HepG2 (cell line): ENCODE results near the gene RPS14. TPM values are rescaled to one million over a fixed set of nuclear protein-coding genes. Genes with fewer than 3 reads are reported as not detected.

Experiments
- NR2C2 ChIP-seq: sonication (generic); formaldehyde crosslinking; IDR thresholded peaks from 2 replicates; pipeline ENCODE4 v1.4.0; 2020; ENCODE audit warnings: missing genetic modification reagents, mild to moderate bottlenecking, moderate library complexity, borderline replicate concordance
- PBX2 ChIP-seq: IDR thresholded peaks from 2 replicates; pipeline ENCODE4 v1.6.1; 2016; ENCODE audit warnings: control low read depth
- REPIN1 ChIP-seq: sonication (generic); formaldehyde crosslinking; IDR thresholded peaks from 2 replicates; pipeline ENCODE4 v1.8.0; 2022; ENCODE audit warnings: missing genetic modification reagents, low read depth, mild to moderate bottlenecking, borderline replicate concordance
- RFX1 ChIP-seq: fragments of 450-650 bp; IDR thresholded peaks from 2 replicates; pipeline ENCODE4 v1.6.1; 2017
- SMARCC2 ChIP-seq: fragments of 450-650 bp; IDR thresholded peaks from 2 replicates; pipeline ENCODE4 v1.6.1; 2017; ENCODE audit warnings: antibody characterized with exemption, mild to moderate bottlenecking
- TFDP2 ChIP-seq: sonication (generic); formaldehyde crosslinking; IDR thresholded peaks from 2 replicates; pipeline ENCODE4 v1.4.0; 2020; ENCODE audit warnings: missing genetic modification reagents
- TFE3 ChIP-seq: IDR thresholded peaks from 2 replicates; pipeline ENCODE4 v1.6.1; 2016
- ZEB1 ChIP-seq: IDR thresholded peaks from 2 replicates; pipeline ENCODE4 v1.6.1; 2012; ENCODE audit warnings: mild to moderate bottlenecking, low read depth, inconsistent platforms; ENCODE audit not compliant: insufficient replicate concordance
- ZKSCAN5 ChIP-seq: sonication (generic); formaldehyde crosslinking; IDR thresholded peaks from 2 replicates; pipeline ENCODE4 v1.5.1; 2020; ENCODE audit warnings: mild to moderate bottlenecking, missing genetic modification reagents
- ZNF501 ChIP-seq: sonication (generic); formaldehyde crosslinking; IDR thresholded peaks from 2 replicates; pipeline ENCODE4 v1.5.1; 2020; ENCODE audit warnings: mild to moderate bottlenecking, moderate library complexity, missing genetic modification reagents
- ZNF770 ChIP-seq: sonication (generic); formaldehyde crosslinking; IDR thresholded peaks from 2 replicates; pipeline ENCODE4 v1.5.0; 2020; ENCODE audit warnings: mild to moderate bottlenecking, missing genetic modification reagents
- ZSCAN5A ChIP-seq: sonication (generic); formaldehyde crosslinking; IDR thresholded peaks from 2 replicates; pipeline ENCODE4 v1.8.0; 2022; ENCODE audit warnings: mild to moderate bottlenecking, missing genetic modification reagents, borderline replicate concordance
- polyA plus RNA-seq, 8 experiments: library from polyadenylated mRNA; depleted of rRNA in 3 of 8; stranded (reverse) in 7 of 8; unstranded in 1 of 8; fragments of >200 nt; fragmentation: Illumina TruSeq in 4 of 8; extraction: Trizol in 4 of 8; gene quantifications; 2 replicates each; pipeline versions ENCODE4 v1.2.1 to v1.2.3, GENCODE V29; 2011 to 2016; ENCODE audit warnings: low read depth in 4 of 8, missing spikeins in 1 of 8, mixed read lengths in 1 of 8; ENCODE audit not compliant: insufficient read depth in 1 of 8
- total RNA-seq, 5 experiments: library from RNA; depleted of rRNA; stranded (reverse); fragments of >200 nt; fragmentation: Illumina TruSeq; extraction: Trizol; gene quantifications; 2 replicates each; pipeline ENCODE4 v1.2.3, GENCODE V29; 2016; ENCODE audit warnings: low read depth in 1 of 5
- TF ChIP-seq, protein P1 (sequence below): sonication (generic); formaldehyde crosslinking; IDR thresholded peaks from 2 replicates; pipeline ENCODE4 v1.5.0; 2020; ENCODE audit warnings: mild to moderate bottlenecking, missing genetic modification reagents, borderline replicate concordance
- TF ChIP-seq, protein P2 (sequence below): sonication (generic); formaldehyde crosslinking; IDR thresholded peaks from 2 replicates; pipeline ENCODE4 v1.4.0; 2020; ENCODE audit warnings: mild to moderate bottlenecking, low read depth, missing genetic modification reagents
- TF ChIP-seq, protein P3 (sequence below): sonication (generic); formaldehyde crosslinking; IDR thresholded peaks from 2 replicates; pipeline ENCODE4 v1.4.0; 2020; ENCODE audit warnings: missing genetic modification reagents

The RPS14 gene
- total and polyA plus RNA-seq, 2 of the 13 experiments (the other 11 are each of a cell fraction or from before 2014, with no cell fraction given) = 2,116 to 3,295 TPM

DNA sequence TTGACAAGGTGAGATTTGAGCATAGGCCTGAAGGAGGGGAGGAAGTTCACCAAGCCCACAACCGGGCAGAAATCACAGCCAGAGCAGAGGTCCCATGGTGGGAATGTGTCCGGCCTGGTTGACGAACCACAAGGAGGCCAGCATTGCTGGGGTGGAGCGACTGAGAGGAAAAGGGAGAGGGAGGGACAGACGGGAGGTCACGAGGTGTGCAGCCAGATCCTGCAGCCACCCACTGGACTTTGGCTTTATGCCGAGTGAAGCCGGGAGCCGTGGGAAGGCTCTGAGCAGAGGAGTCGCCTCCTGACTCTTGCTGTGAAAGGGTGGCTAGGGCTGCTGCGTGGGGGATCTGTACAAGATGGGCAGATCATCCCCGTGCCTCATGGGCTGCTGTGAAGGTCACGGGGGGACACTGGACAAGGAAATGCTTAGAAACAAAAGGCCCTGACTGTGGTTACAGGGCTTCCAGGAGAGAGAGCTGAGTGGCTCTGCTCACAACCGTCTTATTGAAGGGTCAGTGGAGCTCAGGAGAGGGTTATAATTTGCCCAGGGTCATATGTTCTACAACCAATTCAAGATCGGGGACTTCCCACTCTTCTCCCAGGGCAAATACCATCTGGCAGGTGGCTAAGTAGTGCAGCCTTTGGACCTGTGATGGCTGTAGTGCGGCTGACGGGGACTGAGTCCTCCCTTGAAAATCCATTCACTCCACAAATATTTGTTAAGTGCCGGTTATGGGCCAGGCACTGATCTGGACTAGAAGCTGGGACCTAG lies 21.2 kb downstream of the RPS14 start (continued):
- peak; percentile 44 for TF ChIP-seq TFDP2 (CRISPR knock-in tag)
- no peak for TF ChIP-seq RFX1
- no peak for TF ChIP-seq PBX2 (CRISPR knock-in tag)
- TF ChIP-seq ZNF770 = no peak
- TF ChIP-seq, protein P1, sequence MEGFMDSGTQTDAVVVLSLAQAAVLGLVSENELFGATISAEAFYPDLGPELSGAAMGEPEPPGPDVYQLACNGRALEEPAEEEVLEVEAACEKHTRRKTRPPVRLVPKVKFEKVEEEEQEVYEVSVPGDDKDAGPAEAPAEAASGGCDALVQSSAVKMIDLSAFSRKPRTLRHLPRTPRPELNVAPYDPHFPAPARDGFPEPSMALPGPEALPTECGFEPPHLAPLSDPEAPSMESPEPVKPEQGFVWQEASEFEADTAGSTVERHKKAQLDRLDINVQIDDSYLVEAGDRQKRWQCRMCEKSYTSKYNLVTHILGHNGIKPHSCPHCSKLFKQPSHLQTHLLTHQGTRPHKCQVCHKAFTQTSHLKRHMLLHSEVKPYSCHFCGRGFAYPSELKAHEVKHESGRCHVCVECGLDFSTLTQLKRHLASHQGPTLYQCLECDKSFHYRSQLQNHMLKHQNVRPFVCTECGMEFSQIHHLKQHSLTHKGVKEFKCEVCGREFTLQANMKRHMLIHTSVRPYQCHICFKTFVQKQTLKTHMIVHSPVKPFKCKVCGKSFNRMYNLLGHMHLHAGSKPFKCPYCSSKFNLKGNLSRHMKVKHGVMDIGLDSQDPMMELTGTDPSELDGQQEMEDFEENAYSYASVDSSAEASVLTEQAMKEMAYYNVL (CRISPR knock-in tag) = peak; percentile 28; the same call in 1 of the 2 replicates
- TF ChIP-seq, protein P2, sequence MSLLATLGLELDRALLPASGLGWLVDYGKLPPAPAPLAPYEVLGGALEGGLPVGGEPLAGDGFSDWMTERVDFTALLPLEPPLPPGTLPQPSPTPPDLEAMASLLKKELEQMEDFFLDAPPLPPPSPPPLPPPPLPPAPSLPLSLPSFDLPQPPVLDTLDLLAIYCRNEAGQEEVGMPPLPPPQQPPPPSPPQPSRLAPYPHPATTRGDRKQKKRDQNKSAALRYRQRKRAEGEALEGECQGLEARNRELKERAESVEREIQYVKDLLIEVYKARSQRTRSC (CRISPR knock-in tag) = no peak
- no peak for TF ChIP-seq ZEB1
- no peak; the same call in 1 of the 2 replicates for TF ChIP-seq ZKSCAN5 (CRISPR knock-in tag)
- TF ChIP-seq REPIN1 = no peak
- TF ChIP-seq, protein P3, sequence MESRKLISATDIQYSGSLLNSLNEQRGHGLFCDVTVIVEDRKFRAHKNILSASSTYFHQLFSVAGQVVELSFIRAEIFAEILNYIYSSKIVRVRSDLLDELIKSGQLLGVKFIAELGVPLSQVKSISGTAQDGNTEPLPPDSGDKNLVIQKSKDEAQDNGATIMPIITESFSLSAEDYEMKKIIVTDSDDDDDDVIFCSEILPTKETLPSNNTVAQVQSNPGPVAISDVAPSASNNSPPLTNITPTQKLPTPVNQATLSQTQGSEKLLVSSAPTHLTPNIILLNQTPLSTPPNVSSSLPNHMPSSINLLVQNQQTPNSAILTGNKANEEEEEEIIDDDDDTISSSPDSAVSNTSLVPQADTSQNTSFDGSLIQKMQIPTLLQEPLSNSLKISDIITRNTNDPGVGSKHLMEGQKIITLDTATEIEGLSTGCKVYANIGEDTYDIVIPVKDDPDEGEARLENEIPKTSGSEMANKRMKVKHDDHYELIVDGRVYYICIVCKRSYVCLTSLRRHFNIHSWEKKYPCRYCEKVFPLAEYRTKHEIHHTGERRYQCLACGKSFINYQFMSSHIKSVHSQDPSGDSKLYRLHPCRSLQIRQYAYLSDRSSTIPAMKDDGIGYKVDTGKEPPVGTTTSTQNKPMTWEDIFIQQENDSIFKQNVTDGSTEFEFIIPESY (CRISPR knock-in tag) = no peak
- TF ChIP-seq ZSCAN5A (CRISPR knock-in tag) = no peak
- peak; percentile 65; the same call in 1 of the 2 replicates for TF ChIP-seq ZNF501 (CRISPR knock-in tag)
- peak; percentile 95 for TF ChIP-seq TFE3 (CRISPR knock-in tag)
- peak; percentile 51; the same call in 1 of the 2 replicates for TF ChIP-seq NR2C2 (CRISPR knock-in tag)
- no peak for TF ChIP-seq SMARCC2
